ENCODE data around the gene CACNG3.
"Not testable (repeated sequence)": the region's sequence is repeated elsewhere in the genome, so short reads cannot be mapped to it uniquely, and the experiment has no call there.

The CACNG3 gene

GRCh38 chr16:24332178-24332577, 76.0 kb downstream of the CACNG3 start:
- DNase-seq (ENCODE audit: low read depth in 1 of 2, low spot score in 1 of 2): no peak

- no peak for DNase-seq (ENCODE audit: low read depth in 1 of 2, low spot score in 1 of 2)
Measured at GRCh38 chr16:24332582-24333090, 76.5 kb downstream of the CACNG3 start.

DNA sequence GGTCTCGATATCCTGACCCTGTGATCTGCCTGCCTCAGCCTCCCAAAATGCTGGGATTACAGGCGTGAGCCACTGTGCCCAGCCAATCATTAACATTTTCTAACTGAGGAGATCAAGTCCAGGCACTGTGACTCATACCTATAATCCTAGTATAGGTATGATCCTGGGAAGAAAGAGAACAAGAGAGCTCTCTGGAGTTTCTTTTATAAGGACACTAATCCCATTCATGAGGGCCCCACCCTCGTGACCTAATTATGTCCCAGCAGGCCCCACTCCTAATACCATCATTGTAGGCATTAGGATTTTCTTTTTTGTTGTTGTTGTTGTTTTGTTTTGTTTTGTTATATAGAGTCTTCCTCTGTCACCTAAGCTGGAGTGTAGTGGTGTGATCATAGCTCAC, 80.4 kb downstream of the CACNG3 start:
- no peak for DNase-seq (ENCODE audit: low read depth in 1 of 2, low spot score in 1 of 2)

GRCh38 chr16:24337013-24337412, 80.9 kb downstream of the CACNG3 start:
- DNase-seq (ENCODE audit: low read depth in 1 of 2, low spot score in 1 of 2): no peak

DNA sequence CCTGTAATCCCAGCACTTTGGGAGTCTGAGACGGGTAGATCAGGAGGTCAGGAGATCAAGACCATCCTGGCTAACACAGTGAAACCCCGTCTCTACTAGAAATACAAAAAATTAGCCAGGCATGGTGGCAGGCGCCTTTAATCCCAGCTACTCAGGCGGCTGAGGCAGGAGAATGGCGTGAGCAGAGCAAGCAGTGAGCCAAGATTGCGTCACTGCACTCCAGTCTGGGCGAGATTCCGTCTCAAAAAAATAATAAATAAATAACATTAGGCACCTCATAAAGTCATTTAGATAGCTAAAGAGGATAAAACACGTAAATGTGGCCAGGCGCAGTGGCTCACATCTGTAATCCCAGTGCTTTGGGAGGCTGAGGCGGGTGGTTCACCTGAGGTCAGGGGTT, 87.7 kb downstream of the CACNG3 start:
- not testable (repeated sequence) for DNase-seq (ENCODE audit: low read depth in 1 of 2, low spot score in 1 of 2)

DNA sequence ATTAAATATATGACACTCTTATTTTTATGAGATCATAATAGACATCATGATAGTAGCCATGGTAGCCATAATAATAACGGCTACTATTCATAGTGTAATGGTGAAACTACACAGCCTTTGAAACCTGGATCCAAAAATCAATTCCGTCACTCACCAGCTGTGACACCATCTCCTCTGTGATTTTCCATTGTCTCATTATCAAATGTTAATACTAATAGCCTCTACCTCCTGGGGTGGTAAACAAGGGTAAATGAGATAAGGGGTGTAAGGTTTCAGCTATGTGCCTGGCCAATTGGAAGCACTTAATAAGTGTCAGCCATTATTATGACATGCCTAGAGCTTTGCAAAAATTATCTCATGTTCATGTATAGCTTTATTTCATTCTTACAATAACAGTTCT, 88.6 kb downstream of the CACNG3 start:
- DNase-seq (ENCODE audit: low read depth in 1 of 2, low spot score in 1 of 2): no peak

GRCh38 chr16:24345704-24346103, 89.6 kb downstream of the CACNG3 start:
- DNase-seq (ENCODE audit: low read depth in 1 of 2, low spot score in 1 of 2): no peak

GRCh38 chr16:24346734-24347133, 90.6 kb downstream of the CACNG3 start:
- DNase-seq (ENCODE audit: low read depth in 1 of 2, low spot score in 1 of 2): no peak

DNA sequence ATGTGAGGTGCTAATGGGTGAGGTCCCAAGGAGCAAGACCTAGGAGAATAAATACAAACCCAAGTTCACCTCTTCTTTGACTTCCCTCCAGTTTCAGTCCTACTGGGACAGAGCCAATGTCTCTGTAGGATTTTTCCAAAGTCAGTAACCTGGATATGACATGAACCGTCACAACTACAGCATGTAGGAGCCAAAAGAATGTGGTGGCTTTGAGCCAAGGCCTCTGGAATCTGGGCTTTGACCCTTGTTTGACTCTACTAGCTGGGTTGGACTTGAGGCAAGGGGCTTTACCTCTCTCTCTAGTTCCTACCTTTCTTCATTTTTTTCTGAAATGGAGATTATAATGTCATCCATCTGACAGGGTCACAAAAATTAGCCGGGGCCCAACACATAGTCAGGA, 91.4 kb downstream of the CACNG3 start:
- no peak for DNase-seq (ENCODE audit: low read depth in 1 of 2, low spot score in 1 of 2)

DNA sequence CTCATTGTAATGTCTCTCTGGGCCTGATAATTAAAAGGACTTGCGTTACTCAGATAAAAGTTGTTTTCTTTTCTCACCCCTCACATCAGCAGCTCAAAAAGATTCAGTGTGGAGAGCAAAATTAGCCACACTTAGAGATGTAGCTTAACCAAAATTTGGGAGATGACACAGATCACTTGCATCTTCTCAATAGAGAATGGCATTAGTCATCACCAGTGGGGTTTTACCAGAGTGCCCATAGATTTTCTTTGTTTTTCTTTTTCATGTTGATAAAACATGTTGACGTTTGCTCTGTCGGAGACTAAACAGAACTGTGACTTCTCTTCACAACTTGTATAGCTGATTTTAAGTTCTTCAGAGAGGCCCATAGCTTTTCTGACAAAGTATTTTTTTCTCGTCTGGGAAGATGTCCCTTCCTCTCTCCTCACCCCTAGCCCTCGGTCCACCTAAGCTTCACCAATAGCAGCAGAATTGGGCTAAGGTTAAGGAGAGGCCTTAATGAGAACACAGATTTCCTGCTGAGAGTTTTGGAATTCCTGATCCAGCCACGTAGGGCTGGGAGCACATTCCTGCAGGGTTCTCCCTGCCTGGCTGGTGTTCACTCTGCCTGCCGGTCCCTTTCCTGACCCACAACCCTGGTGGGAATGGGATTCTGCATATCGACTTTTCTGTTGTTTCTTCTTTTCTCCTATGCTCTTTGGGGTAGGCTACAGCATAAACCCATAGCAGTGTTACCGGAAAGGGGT, 92.6 kb downstream of the CACNG3 start:
- DNase-seq (ENCODE audit: low read depth in 1 of 2, low spot score in 1 of 2): no peak

DNA sequence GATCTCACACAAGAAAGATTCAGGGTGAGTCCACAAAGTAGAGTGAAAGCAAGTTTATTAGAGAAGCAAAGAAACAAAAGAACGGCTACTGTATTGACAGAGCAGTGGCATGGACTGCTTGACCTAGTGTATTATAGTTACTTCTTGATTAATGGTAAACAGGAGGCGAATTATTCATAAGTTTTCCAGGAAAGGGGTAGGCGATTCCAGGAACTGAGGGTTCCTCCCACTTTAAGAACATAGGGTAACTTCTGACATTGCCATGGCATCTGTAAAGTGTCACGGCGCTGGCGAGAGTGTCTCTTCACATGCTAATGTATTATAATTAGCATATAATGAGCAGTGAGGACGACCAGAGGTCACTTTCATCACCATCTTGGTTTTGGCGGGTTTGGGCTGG, 93.2 kb downstream of the CACNG3 start:
- DNase-seq (ENCODE audit: low read depth in 1 of 2, low spot score in 1 of 2): no peak

- no peak for DNase-seq (ENCODE audit: low read depth in 1 of 2, low spot score in 1 of 2)
Measured at GRCh38 chr16:24352746-24353145, 96.6 kb downstream of the CACNG3 start.

DNA sequence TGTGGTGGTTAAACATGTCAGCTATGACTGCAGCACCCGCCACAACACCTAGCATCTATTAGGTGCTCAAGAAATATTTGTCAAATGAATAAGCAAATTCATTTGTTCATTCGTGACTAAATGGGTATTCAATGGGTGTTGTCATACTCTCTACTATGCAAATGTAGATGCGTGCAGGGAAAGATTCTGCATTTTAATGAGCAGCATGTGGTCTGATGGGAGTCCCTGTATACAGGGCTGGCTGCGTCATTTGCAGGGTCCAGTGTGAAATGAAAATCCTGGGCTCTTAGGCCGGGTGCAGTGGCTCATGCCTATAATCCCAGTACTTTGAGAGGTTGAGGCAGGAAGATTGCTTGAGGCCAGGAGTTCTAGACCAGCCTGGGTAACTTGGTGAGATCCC, 97.5 kb downstream of the CACNG3 start:
- DNase-seq (ENCODE audit: low read depth in 1 of 2, low spot score in 1 of 2): no peak

GRCh38 chr16:24357511-24357910, 101.4 kb downstream of the CACNG3 start:
- DNase-seq (ENCODE audit: low read depth in 1 of 2, low spot score in 1 of 2): no peak

DNA sequence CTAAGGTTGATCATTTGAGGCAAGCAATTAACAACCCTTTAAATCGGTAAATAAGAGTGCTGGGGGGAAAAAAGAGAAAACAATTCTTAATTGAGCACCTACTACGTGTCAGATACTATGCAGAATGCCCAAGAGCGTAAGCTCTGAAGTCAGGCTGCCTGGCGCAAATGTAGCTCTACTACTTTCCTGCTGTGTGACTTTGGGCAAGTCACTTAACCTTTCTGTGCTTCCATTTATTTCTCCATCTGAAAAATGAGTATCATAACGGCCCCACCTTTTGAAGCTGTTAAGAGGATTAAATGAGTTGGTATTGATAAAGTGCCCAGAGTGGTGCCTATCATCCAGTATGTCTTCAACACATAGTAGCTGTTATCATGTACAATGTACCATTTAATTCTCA, 102.0 kb downstream of the CACNG3 start:
- no peak for DNase-seq (ENCODE audit: low read depth in 1 of 2, low spot score in 1 of 2)

DNA sequence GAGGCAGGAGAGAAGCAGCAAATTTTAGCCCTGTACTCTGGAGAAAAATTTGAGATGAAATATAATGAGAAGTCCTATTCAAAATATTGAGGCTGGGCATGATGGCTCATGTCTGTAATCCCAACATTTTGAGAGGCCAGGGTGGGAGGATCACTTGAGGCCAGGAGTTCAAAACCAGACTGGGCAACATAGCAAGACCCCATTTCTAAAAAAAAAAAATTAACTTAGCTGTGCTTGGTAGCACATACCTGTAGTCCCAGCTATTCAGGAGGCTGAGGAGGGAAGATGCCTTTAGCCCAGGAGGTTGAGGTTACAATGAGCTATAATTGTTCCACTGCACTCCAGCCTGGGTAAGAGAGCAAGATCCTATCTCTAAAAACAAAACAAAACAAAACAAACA, 103.4 kb downstream of the CACNG3 start:
- no peak for DNase-seq (ENCODE audit: low read depth in 1 of 2, low spot score in 1 of 2)

GRCh38 chr16:24360936-24361335, 104.8 kb downstream of the CACNG3 start:
- DNase-seq (ENCODE audit: low read depth in 1 of 2, low spot score in 1 of 2): no peak

- DNase-seq (ENCODE audit: low read depth in 1 of 2, low spot score in 1 of 2): no peak
Measured at GRCh38 chr16:24364596-24364995, 108.5 kb downstream of the CACNG3 start.

DNA sequence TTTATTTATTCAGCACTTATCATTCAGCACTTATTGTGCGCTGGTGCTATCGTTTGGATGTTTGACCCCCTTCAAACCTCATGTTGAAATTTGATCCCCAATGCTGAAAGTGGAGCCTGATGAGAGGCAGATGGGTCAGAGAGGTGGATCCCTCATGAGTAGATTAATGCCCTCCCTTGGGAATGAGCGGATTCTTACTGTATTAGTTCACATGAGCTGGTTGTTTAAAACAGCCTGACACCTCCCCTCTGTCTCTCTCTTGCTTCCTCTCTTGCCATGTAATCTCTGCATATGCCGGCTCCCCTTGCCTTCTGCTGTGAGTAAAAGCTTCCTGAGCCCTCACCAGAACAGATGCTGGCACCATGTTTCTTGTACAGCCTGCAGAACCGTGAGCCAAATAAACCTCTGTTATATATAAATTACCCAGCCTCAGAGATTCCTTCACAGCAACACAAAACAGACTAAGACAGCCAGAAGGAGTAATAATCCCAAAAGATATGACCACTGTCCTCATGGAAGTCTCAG, 111.1 kb downstream of the CACNG3 start:
- DNase-seq (ENCODE audit: low read depth in 1 of 2, low spot score in 1 of 2): no peak

GRCh38 chr16:24372824-24373223, 116.7 kb downstream of the CACNG3 start:
- DNase-seq (ENCODE audit: low read depth in 1 of 2, low spot score in 1 of 2): no peak

DNA sequence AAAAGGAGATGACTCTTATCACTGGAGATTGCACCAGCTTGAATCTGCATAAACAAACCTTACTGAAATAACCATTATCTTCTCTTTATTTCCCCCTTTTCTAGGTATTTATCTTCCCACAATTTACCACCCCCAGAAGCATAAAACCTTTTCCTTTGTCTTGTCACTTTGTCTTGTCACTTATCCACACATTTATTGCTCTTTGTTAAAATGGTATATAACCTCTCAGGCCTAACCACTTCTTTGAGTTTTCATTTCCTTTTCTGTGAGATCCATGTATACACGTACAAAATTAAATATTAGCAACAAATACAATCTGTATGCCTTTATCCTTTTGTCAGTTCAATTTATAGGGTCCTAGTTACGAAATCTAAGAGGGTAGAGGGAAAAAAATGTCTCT, 122.9 kb downstream of the CACNG3 start:
- DNase-seq (ENCODE audit: low read depth in 1 of 2, low spot score in 1 of 2): no peak

- DNase-seq (ENCODE audit: low read depth in 1 of 2, low spot score in 1 of 2): no peak
Measured at GRCh38 chr16:24381470-24382118, 125.5 kb downstream of the CACNG3 start.
